ENCODE results near the gene FMNL3. TPM values are rescaled to one million over a fixed set of nuclear protein-coding genes. Genes with fewer than 3 reads are reported as not detected.
A peak's percentile ranks its signal among the peaks of the same experiment; 100 is the strongest.
"Not testable (repeated sequence)": the region's sequence is repeated elsewhere in the genome, so short reads cannot be mapped to it uniquely, and the experiment has no call there.

FMNL3 gene
- total RNA-seq, 1 experiment from 2014 or later = 12.1 TPM

DNA sequence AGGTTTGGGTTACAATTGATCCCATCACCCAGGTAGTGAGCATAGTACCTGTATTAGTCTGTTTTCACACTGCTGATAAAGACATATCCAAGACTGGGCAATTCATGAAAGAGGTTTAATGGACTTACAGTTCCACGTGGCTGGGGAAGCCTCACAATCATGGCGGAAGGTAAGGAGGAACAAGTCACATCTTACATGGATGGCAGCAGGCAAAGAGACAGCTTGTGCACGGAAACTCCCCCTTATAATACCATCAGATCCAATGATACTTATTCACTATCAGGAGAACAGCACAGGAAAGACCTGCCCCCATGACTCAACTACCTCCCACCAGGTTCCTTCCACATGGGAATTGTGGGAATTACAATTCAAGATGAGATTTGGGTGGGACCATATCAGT is 14.2 kb upstream of the FMNL3 start:
- in situ Hi-C loops (cut with HindIII; ENCODE audit: low sequenced_read_pairs); DNase-seq (ENCODE audit: low spot score): not testable (repeated sequence)

DNA sequence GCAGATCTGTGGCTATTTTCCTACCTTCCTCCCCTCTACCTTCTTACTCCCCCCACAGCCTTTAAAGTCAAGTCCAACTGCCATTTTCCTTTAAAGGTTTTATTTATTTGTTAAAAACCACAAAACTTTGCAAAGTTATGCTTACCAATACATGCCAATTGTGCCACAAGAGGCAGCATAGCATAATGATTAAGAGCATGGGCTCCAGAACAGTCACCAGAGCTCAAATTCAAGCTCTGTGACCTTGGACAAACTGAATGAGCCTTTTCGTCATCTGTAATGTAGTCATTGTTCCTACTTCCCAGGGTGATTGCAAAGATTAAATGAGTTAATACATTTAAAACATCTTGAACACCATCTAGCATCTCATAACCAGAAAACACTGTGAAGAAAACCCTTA is 13.0 kb upstream of the FMNL3 start:
- in situ Hi-C loops (cut with HindIII; ENCODE audit: low sequenced_read_pairs) = no loop called here
- DNase-seq (ENCODE audit: low spot score) = no peak

DNA sequence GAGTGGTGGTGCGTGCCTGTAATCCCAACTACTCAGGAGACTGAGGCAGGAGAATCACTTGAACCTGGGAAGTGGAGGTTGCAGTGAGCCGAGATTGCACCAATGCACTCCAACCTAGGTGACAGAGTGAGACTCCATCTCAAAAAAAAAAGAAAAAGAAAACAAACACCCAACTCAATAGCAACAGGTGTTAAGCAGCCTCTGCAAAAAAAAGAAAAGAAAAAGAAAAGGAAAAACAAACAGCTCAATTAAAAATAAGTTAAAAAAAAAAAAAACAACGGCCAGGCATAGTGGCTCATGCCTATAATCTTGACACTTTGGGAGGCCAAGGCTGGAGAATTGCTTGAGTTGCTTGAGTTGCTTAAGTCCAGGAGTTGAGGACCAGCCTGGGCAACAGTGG is 10.6 kb upstream of the FMNL3 start:
- in situ Hi-C loops (cut with HindIII; ENCODE audit: low sequenced_read_pairs) = loop anchor here (10.0 kb wide), 1 partner anchor 93 kb away; the partner anchor contains the start of gene PRPF40B
- DNase-seq (ENCODE audit: low spot score) = not testable (repeated sequence)

DNA sequence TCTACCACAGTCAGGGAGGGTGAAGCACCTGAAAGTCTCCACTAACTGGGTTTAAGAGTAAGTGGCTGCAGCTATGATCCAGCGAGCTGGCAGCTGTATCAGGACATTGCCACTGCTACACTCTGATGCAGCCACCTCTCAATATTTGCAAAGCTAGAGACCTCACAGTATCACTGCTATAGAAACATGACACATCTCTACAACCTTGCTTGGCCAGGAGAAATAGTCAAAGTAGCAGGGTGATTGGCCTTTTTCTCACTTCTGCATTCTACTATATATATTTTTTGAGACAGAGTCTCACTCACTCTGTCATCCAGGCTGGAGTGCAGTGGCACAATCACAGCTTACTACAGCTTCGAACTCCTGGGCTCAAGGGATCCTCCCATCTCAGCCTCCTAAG is 9.3 kb upstream of the FMNL3 start:
- in situ Hi-C loops (cut with HindIII; ENCODE audit: low sequenced_read_pairs) = loop anchor here (10.0 kb wide), 1 partner anchor 92 kb away; the partner anchor contains the start of gene PRPF40B
- DNase-seq (ENCODE audit: low spot score) = no peak

DNA sequence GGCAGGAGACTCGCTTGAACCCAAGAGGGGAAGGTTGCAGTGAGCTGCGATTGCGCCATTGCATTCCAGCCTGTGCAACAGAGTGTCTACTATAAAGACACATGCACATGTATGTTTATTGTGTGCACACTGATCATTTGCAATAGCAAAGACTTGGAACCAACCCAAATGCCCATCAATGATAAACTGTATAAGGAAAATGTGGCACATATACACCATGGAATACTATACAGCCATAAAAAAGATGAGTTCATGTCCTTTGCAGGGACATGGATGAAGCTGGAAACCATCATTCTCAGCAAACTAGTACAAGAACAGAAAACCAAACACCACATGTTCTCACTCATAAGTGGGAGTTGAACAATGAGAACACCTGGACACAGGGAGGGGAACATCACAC is 6.7 kb upstream of the FMNL3 start:
- in situ Hi-C loops (cut with HindIII; ENCODE audit: low sequenced_read_pairs) = loop anchor here (10.0 kb wide), 1 partner anchor 89 kb away; the partner anchor contains the start of gene PRPF40B
- not testable (repeated sequence) for DNase-seq (ENCODE audit: low spot score)

DNA sequence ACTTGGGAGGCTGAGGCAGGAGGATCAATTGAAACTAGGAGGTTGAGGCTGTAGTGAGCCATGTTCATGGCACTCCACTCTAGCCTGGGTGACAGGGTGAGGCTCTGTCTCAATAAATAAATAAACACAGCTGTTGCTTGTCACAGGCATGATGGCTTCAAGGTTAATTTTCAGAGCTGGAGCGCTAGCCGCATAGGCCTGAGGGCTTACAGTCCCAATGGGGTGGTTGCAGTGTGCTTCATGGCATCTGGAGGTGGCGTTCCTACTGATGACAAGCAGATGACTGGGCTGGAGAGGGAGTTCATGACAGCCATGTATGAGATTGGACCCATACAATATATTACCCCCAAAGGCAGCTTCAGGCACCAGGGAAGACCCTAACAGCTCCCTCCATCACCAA is 1.6 kb upstream of the FMNL3 start:
- in situ Hi-C loops (cut with HindIII; ENCODE audit: low sequenced_read_pairs) = no loop called here
- DNase-seq (ENCODE audit: low spot score) = no peak

DNA sequence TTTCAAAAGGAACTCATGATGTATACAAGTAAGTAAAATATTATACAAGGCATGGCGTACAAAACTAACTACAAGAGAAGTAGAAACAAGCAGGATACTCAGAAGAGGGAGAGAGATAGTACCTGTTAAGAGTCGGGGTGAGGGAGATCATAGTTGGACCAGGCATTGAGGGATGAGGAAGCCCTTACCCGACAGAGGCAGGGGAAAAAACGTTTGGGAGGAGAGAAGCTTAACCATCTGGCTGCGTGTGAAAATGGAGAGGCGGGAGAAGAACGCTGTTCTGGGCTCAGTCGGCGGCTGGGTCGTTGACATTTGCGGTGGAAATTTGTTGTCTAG is 575 bp upstream of the FMNL3 start:
- DNase-seq (ENCODE audit: low spot score) = no peak
- in situ Hi-C loops (cut with HindIII; ENCODE audit: low sequenced_read_pairs) = no loop called here

DNA sequence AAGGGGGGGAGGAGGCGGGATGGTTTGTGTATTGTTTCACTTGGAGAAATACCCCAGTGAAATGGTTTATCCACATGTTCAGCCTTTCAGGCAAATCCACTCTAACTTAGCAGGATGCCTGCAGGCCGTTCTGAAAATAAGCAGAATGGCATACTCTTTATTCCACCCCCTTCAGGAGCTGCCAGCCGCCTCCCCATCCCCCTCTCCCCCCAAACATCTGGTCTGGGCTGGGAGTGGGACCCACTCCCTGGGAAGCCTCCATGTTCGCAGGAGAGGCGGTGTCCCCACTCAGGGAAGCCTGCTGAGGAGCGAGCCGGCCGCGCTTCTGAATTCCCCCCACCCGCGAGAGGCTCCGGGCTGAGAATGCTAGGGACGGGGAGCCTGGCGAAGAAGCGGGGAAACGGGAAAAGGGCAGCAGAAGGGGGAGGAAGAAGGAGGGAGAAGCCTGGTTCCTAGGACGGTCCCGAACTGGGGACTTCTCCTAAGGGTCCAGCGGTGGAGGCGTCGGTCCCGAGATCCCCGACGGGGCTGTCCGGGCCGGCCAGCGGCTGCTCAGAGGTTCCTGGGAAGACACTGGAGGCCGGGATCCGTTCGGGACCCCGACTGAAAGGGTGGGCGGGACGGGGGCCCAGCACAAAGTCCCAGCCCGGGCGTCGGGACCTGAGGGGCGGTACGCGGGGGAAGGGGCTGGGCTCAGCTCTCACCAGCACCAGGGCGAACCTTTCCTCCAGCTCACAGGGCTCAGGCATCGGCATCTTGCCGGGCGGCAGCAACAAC is 666 bp downstream of the FMNL3 start:
- DNase-seq (ENCODE audit: low spot score) = peak; percentile 35
- in situ Hi-C loops (cut with HindIII; ENCODE audit: low sequenced_read_pairs) = no loop called here

DNA sequence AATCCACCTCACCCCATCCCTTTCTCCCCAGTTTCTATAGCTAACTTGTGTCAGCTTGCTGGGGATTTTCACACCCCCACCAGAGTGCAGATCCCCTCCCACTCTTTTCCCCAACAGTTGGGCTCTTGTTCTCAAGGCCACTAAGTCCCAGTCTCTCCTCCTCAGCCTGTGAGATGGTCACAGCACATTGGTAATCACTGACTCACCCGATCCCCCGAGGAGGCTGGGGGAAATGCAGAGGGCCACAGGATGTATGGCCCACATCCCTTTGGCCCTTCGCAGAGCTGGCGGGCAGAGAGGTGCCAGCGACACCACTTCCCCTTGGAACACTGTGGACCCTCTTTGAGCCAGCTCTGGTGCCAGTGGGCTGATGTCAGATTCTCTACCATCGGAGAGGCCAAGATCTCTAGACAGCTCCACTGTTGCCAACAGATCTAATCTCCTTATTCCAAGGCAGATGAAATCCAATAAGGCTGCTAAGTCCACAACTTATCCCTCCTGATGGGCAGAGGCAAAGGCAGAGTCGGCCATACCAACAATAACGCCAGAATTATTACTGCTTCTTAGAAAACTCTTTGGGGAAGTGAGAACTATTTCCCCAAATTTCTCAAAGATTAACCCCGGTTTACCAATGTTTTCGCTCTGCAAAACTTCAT is 1.6 kb downstream of the FMNL3 start:
- peak; percentile 19 for DNase-seq (ENCODE audit: low spot score)
- in situ Hi-C loops (cut with HindIII; ENCODE audit: low sequenced_read_pairs) = no loop called here

DNA sequence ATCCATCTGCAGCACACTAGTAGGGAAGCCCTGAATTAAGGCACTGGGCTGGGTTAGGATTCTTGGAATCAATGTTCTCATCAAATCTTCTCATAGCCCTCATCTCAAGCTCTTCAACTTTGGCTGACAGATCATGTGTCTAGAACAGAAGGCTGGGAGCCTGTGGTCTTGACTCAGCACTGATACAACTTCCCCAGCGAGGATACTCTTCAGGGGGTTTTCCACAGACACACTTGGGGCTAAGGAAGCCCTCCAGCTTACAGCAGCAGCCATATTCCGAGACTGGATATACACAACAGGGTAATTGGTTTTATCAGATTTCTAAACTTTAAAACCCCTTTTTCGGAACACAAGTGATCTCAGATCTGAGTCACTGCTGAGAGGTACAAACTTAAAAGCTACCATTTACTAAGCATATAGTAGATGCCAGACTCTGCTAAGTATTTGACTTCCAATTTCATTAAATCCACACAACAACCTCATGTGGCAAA is 3.5 kb downstream of the FMNL3 start:
- in situ Hi-C loops (cut with HindIII; ENCODE audit: low sequenced_read_pairs) = no loop called here
- peak; percentile 2 for DNase-seq (ENCODE audit: low spot score)

DNA sequence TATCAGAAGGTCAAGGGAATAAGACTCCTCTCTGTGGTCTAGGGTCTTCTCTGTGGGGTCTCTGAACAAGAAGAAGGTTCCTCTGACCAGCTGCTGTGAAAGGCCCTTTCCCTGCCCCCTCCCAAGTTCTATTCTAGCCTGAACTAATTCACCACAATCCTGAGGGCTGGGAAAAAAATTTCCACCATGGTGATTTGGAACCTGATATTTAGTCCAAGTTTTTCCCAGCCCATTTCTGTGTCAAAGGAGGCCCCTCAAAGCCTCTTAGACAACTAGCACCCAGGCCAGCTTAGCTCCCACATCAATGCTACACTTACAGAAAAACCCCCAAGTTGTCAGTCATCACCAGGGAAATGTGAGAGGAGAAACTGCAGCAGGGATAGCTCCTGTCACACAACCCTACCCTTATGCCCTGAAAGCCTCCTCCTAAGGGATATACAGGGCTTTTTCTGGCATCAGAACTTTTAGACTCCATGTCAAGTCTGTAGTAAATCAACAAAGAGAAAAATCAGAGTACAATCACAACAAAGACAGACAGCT is 4.5 kb downstream of the FMNL3 start:
- DNase-seq (ENCODE audit: low spot score) = peak; percentile 3
- in situ Hi-C loops (cut with HindIII; ENCODE audit: low sequenced_read_pairs) = no loop called here

DNA sequence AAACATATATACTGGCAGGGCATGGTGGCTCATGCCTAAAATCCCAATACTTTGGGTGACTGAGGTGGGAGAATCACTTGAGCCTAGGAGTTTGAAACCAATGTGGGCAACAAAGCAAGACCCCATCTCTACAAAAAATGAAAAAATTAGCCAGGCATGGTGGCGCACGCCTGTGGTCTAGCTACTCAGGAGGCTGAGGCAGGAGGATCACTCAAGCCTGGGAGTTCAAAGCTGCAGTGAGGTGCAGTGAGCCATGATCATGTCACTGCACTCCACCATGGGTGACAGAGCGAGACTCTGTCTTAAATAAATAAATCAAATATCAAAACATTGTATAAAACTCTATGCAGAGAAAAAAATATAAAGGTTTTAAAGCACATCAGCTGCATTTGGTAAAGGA is 5.2 kb downstream of the FMNL3 start:
- in situ Hi-C loops (cut with HindIII; ENCODE audit: low sequenced_read_pairs) = no loop called here
- no peak for DNase-seq (ENCODE audit: low spot score)

DNA sequence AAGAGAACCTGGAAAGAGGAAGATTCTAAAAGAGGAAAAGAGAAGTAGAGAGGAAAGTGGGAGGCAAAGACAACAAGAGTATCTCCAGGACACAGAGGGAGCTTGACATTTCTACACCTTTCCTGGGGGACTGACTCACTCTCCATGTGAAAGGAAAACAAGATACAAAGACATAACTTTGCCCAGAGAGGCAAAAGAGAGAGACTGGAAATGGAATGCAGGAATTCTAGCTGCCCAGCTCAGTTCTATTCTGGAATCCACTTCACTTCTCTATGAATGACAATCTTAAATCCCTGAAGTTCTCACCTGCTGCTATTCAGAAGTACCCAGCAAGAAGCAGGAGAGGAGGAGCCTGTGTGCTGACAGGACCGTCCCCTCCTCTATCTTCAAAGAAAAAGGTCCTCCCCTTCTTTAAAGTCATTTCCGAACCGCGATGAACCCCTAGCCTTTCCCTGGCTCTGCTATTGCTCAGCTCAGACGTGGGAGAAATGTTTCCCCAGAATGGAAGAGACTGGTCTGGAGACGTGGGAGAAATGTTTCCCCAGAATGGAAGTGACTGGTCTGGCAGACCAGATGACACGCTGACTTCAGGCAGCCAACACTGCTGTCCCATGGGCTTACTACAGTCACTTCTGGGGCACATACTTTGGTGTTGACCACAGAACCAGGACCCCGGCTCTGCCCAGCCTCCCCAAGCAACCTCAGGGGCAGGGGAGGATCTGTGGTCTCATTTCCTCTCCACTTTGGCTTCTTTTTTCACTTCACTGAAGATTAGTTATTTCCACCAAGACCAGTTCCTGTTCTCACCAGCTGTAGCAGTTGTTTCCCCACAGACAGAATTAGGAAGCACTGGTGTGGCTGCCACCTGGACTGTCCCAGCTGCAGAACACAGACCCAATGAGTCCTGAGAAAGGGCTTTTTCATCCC is 8.3 kb downstream of the FMNL3 start:
- DNase-seq (ENCODE audit: low spot score) = no peak
- in situ Hi-C loops (cut with HindIII; ENCODE audit: low sequenced_read_pairs) = no loop called here

DNA sequence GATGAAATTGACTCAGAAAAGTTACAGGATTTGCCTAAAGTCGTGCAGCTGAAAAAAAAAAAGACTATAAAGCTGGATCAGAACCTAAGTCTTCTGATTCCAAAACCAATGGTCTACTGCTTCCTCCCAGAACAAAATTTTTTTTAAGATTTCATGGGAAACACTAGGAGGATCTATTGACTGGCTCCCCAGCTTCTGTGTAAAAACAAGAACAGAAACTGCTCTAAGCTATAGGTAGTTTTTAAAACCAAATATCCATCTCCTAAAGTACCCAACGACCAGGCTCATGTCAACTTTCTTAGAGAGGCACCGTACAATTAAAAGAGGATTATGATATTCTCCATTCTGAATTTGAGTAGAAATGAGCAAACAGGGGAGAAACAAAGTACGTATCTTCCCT is 9.4 kb downstream of the FMNL3 start:
- DNase-seq (ENCODE audit: low spot score) = no peak
- in situ Hi-C loops (cut with HindIII; ENCODE audit: low sequenced_read_pairs) = no loop called here

DNA sequence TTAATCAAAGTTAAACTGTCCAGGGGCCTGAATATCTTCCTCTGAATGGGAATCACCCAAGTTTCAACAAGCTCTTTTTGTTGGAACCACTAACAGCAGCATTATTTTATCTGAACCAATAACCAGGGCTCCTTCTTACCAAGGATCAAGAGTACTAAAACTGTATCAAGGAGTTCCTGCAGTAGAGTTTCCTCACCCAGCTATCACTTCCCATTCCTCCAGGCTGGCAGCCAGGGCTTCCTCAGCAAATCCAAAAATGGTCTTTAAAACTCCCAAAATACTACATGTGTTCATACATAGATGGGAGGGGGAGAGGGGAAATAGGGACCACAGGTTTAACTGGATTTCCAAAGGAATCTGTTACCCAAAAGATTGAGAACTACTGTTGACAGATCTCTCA is 10.5 kb downstream of the FMNL3 start:
- DNase-seq (ENCODE audit: low spot score) = no peak
- in situ Hi-C loops (cut with HindIII; ENCODE audit: low sequenced_read_pairs) = no loop called here

DNA sequence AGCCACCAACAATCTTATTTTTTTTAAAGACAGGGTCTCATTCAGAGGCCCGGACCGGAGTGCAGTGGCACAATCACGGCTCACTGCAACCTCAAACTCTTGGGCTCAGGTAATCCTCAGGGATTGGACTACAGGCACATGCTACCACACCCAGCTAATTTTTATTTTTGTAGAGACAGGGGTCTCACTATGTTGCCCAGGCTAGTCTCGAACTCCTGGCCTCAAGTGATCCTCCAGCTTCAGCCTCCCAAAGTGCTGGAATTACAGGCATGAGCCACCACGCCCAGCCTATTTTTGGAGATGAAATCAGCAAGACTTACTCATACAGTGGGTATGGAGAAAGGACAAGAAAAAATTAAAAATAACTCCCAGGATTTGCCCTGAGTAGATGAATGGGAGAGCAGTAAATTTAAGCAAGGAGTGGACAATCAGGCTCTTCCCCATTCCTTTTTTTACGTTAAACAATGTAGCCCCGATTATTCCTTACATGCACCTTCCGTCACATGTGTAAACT is 13.2 kb downstream of the FMNL3 start:
- no peak for DNase-seq (ENCODE audit: low spot score)
- in situ Hi-C loops (cut with HindIII; ENCODE audit: low sequenced_read_pairs) = no loop called here

DNA sequence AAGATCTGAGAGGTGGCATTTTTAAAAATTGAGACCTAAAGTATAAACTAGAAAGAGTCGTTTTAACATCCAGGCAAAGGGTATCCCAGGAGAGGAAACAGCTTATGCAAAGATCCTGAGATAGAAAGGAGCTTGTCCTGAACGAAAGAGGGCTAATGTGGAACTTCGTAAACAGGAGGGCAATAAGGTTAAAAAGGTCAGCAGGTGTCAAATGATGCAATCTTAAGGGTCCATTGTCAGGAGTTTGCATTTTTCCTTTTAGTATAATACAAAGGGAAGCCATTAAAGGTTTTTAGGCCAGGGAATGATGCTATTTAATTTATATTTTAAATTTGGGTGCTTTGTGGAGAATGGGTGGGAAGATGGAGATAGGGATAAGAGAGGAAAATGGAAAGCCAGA is 14.4 kb downstream of the FMNL3 start:
- no peak for DNase-seq (ENCODE audit: low spot score)
- in situ Hi-C loops (cut with HindIII; ENCODE audit: low sequenced_read_pairs) = no loop called here

DNA sequence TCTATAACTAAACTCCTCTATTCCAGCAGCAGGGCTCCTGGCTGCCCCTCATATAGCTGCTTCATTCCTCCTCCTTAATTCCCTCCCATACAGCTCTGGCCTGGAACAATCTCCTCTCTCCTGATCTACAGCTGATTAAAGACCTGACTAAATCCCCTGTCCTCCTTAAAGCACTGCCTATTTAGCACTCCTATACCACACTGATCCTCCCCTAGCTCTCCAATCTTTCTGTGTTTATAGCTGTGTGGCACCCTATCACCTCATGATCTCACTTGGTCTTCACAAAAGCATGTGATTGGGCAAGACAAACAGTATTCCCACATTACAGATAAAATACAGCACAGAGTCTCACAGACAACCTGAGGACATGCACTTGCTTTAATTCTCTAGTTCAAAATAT is 17.4 kb downstream of the FMNL3 start:
- DNase-seq (ENCODE audit: low spot score) = no peak
- in situ Hi-C loops (cut with HindIII; ENCODE audit: low sequenced_read_pairs) = no loop called here

DNA sequence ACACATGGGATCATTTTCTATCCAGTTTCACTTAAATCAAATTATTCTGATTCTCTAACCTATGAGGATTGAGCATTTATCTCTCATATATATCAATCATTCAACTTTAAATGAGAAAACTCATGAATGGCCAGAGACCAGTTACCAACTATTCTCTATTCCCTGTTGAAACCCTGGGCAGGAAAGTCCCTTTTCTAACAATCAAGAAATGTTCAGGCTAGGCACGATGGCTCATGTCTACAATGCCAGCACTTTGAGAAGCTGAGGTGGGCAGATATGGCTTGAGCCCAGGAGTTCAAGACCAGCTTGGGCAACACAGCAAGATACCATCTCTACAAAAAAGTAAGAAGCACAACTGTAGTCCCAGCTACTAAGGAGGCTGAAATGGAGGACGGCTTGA is 18.0 kb downstream of the FMNL3 start:
- no peak for DNase-seq (ENCODE audit: low spot score)
- in situ Hi-C loops (cut with HindIII; ENCODE audit: low sequenced_read_pairs) = no loop called here

Measured in G401 (cell line).